Glutamatergic neuron (in vitro differentiated cells): ENCODE results near the gene NRCAM. TPM values are rescaled to one million over a fixed set of nuclear protein-coding genes. Genes with fewer than 3 reads are reported as not detected.
"Not testable (repeated sequence)": the region's sequence is repeated elsewhere in the genome, so short reads cannot be mapped to it uniquely, and the experiment has no call there.

Experiments used
- DNase-seq: peaks from one replicate; pipeline ENCODE4 v3.0.0; 2022
- H3K27ac Mint-ChIP-seq: one replicate; pipeline ENCODE4 v1.8.0; 2020; ENCODE audit warnings: mild to moderate bottlenecking, mixed read lengths, inconsistent platforms; ENCODE audit not compliant: unreplicated experiment
- H3K27me3 Mint-ChIP-seq: one replicate; pipeline ENCODE4 v1.8.0; 2020; ENCODE audit warnings: mild to moderate bottlenecking, moderate library complexity, mixed read lengths, inconsistent platforms; ENCODE audit not compliant: unreplicated experiment
- H3K36me3 Mint-ChIP-seq: one replicate; pipeline ENCODE4 v1.8.0; 2020; ENCODE audit warnings: mild to moderate bottlenecking, mixed read lengths, inconsistent platforms; ENCODE audit not compliant: unreplicated experiment
- H3K4me1 Mint-ChIP-seq: one replicate; pipeline ENCODE4 v1.8.0; 2020; ENCODE audit warnings: mild to moderate bottlenecking, low read depth, mixed read lengths, inconsistent platforms; ENCODE audit not compliant: unreplicated experiment
- H3K4me3 Mint-ChIP-seq: one replicate; pipeline ENCODE4 v1.8.0; 2020; ENCODE audit warnings: mild to moderate bottlenecking, mixed read lengths, inconsistent platforms; ENCODE audit not compliant: unreplicated experiment
- H3K9me3 Mint-ChIP-seq: one replicate; pipeline ENCODE4 v1.8.0; 2020; ENCODE audit warnings: mild to moderate bottlenecking, moderate library complexity, mixed read lengths, inconsistent platforms; ENCODE audit not compliant: unreplicated experiment
- CTCF ChIP-seq: fragments of 200-600 bp; sonication (generic); IDR thresholded peaks from one replicate; pipeline ENCODE4 v1.5.0; 2021; ENCODE audit not compliant: partially characterized antibody, unreplicated experiment
- long read RNA-seq: library from polyadenylated mRNA; unstranded; transcript quantifications from one replicate; pipeline ENCODE4 v2.0.0, GENCODE V29; 2020; ENCODE audit not compliant: unreplicated experiment
- total RNA-seq: library from RNA; stranded (reverse); fragmentation: NEBNext Ultra II Directional; extraction: Animal tissue kit (Norgen Biotek cat#: 25700); gene quantifications from one replicate; pipeline ENCODE4 v1.2.1, GENCODE V29; 2021; ENCODE audit not compliant: unreplicated experiment

Gene NRCAM
- total RNA-seq = 120 TPM
- long read RNA-seq, partial matches to known transcripts = 0 of 3 reads
- long read RNA-seq, other reads (novel, unspliced or antisense) = 3 of 3 reads

GRCh38 chr7:108455998-108456677, at the start of gene NRCAM:
Gene NRCAM, minus strand, starts transcription at chr7:108456436. Its CDS starts 216,372 bp downstream, at chr7:108240064.
- Mint-ChIP-seq H3K27ac (peak within 1 kb of the TSS; percentile 64), H3K27me3 (peaks cover 9% of the 10 kb centered on the region), H3K9me3 (peaks cover 15% of the 10 kb centered on the region), H3K36me3 (peaks cover 5% of the 10 kb centered on the region), H3K4me1 (peaks cover 15% of the 10 kb centered on the region), H3K4me3 (peak within 1 kb of the TSS; percentile 87)
- peak; percentile 94 for DNase-seq
- no peak for TF ChIP-seq CTCF

- H3K4me3 Mint-ChIP-seq, DNase-seq, H3K36me3 Mint-ChIP-seq, H3K9me3 Mint-ChIP-seq, H3K27me3 Mint-ChIP-seq: not testable (repeated sequence)
- Mint-ChIP-seq H3K4me1 (peaks cover 15% of the 10 kb centered on the region), H3K27ac (peak overlapping the region; percentile 8)
These were observed 48.3 kb upstream of the NRCAM start for GRCh38 chr7:108504576-108504975.

- no peak for TF ChIP-seq CTCF
- H3K27ac Mint-ChIP-seq = peak overlapping the region; percentile 80
- peaks cover 18% of the 10 kb centered on the region for H3K4me1 Mint-ChIP-seq
- peaks cover 5% of the 10 kb centered on the region for H3K27me3 Mint-ChIP-seq
- no peak for DNase-seq
- H3K36me3 Mint-ChIP-seq = no peaks in the 10 kb centered on the region
- peak overlapping the region; percentile 40 for H3K4me3 Mint-ChIP-seq
- H3K9me3 Mint-ChIP-seq = no peaks in the 10 kb centered on the region
These were observed 47.1 kb upstream of the NRCAM start for GRCh38 chr7:108503112-108504026.

- Mint-ChIP-seq H3K27me3 (peaks cover 5% of the 10 kb centered on the region), H3K9me3 (no peaks in the 10 kb centered on the region), H3K27ac (peak overlapping the region; percentile 16), H3K4me1 (peaks cover 18% of the 10 kb centered on the region), H3K36me3 (no peaks in the 10 kb centered on the region), H3K4me3 (no peak overlapping the region)
- no peak for TF ChIP-seq CTCF
- DNase-seq = no peak
These were observed 43.3 kb upstream of the NRCAM start for GRCh38 chr7:108499566-108499965.

GRCh38 chr7:108498481-108498880, 42.2 kb upstream of the NRCAM start:
- H3K4me3 Mint-ChIP-seq = no peak overlapping the region
- TF ChIP-seq CTCF = no peak
- DNase-seq = no peak
- peaks cover 12% of the 10 kb centered on the region for H3K4me1 Mint-ChIP-seq
- peaks cover 3% of the 10 kb centered on the region for H3K27me3 Mint-ChIP-seq
- H3K9me3 Mint-ChIP-seq = no peaks in the 10 kb centered on the region
- H3K27ac Mint-ChIP-seq = no peak overlapping the region
- H3K36me3 Mint-ChIP-seq = no peaks in the 10 kb centered on the region
